HG03520 (cell line): ENCODE data around the gene PTRH1.

Experiments used
- ATAC-seq: cut with Tn5 transposase; IDR thresholded peaks from one replicate; pipeline ENCODE4 v1.9.1; 2021; ENCODE audit warnings: mild to moderate bottlenecking, moderate library complexity; ENCODE audit not compliant: unreplicated experiment

PTRH1 gene

DNA sequence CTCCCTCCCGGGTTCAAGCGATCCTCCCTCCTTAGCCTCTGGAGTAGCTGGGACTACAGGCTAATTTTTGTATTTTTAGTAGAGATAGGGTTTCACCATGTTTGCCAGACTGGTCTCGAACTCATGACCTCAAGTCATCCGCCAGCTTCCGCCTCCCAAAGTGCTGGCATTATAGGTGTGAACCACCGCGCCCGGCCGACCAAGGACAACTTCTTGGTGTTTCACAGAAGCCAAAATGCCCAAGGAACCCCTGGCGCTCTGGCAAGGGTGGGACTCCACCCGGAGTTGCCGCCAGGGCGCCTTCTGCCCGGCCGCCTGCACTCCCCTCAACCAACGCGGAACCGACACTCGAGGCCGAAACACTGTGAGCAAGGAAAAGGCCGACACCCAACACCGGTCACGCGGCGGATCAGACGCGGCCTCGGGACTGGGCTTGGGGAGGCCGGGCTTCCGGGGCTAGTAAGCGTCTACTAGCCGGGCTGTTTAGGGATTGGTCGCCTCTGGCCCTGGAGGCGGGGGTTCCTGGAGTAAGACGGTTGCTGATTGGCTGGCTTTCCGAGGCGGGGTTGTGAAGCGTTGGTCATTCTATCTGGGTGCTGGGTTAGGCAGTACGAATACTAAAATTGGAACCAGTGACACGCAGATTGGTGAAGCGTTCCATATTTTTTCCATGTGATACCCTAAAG, 16.3 kb downstream of the PTRH1 start:
- peak; percentile 81 for ATAC-seq

DNA sequence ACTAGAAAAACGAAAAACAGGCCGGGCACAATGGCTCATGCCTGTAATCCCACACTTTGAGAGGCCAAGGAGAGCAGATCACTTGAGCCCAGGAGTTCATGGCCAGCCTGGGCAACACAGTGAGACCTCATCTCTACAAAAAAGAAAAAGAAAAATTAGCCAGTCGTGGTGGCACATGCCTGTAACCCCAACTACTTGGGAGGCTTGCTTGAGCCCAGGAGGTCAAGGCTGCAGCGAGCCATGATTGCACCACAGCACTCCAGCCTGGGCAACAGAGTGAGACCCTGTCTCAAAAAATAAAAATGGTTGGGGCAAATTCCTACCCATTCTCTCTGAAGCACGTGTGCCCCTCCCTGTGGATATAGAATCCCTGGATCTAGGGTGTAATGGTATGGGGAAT, 17.1 kb downstream of the PTRH1 start:
- ATAC-seq, result no peak

- no peak for ATAC-seq
Observed at GRCh38 chr9:127697575-127697974, 17.9 kb downstream of the PTRH1 start.

DNA sequence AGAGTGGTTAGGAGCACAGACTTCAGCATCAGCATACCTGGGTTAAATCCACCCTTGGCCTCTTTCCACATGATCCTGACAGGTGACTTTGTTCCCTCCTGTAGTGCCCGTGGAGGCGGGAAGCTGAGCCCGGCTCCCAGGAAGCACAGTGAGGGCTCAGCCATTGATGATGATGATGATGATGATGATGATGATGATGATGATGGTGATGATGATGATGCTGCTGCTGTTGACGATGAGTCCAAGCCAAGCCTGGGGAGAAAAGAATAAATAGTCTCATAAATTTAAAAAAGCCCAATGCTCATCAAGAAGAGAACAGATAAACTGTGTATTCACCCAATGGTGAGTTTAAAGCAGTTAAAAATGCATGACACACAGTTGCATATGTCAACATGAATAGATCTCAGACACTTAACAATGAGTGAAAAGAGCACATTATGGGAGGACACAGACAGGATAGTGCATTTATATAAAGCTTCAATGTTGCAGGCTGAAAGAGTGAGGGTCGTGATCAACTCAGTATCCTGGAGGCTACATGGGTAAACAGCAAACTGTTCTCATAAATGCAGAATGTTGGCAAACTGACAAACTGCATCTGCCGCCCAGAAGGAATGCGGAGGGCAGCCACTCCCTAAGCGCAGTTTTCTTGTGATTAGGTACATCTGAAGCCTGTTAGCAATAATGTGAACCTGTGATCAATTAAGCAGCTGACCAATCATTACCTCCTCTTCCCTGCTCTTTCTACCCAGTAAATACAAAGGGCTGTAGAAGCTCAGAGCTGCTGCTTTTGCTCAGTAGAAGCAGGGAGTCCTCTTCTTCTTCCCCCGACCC, 20.4 kb downstream of the PTRH1 start:
- no peak for ATAC-seq

DNA sequence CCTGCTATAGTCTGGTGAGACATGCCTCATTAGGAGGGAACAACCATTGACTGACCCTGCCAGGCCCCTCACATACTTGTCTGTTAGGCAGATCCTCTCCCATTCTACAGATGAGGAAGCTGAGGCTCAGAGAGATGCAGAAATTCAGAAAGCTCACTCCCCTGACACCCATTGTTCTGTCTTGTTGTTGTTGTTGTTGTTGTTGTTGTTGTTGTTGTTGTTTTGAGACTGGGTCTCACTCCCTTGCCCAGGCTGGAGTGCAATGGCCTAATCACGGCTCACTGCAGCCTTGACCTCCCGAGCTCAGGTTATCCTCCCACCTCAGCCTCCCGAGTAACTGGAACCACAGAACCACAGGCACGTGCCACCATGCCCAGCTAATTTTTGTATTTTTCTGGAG, 21.8 kb downstream of the PTRH1 start:
- no peak for ATAC-seq

DNA sequence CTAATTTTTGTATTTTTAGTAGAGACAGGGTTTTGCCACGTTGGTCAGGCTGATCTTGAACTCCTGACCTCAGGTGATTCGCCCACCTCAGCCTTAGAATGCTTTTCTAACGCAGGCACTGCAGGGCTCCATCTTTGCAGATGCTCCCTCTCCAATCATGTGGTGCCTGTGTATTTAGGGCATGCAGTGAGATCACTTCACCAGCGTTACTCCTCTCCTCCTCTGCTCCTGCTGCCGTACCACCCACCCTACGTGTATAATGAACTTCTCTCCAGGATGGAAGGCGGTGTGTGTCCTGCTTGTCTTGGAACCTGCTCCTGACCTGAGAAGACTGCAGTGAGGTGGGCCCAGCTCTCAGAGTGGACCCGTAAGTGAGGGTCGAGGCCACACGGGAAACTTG, 22.3 kb downstream of the PTRH1 start:
- no peak for ATAC-seq

GRCh38 chr9:127692071-127692470, 23.4 kb downstream of the PTRH1 start:
- no peak for ATAC-seq

GRCh38 chr9:127690735-127691134, 24.7 kb downstream of the PTRH1 start:
- no peak for ATAC-seq

- ATAC-seq, result no peak
Observed at GRCh38 chr9:127689329-127690000, 26.0 kb downstream of the PTRH1 start.

GRCh38 chr9:127686461-127687393, 28.7 kb downstream of the PTRH1 start:
- no peak for ATAC-seq

- ATAC-seq, result no peak
Observed at GRCh38 chr9:127684576-127684975, 30.9 kb downstream of the PTRH1 start.

DNA sequence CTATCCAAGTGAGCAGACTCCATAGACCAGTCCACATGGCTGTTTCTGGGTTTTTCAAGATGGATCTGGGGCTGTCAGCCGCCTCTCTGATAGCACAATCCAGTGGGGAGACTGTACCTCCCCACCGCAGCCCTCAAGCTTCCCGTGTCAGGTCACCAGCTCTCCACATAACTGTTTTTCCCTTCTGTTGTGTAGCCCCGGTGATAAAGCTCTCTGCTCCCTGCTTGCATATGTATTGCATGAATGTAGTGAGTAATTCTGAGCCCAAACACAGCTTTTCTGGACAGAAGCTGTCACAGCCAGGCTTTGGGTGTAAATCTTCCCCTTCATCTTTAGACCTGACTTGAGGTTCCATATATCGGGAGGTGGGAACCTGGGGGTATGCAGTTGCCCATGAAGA, 31.7 kb downstream of the PTRH1 start:
- no peak for ATAC-seq

DNA sequence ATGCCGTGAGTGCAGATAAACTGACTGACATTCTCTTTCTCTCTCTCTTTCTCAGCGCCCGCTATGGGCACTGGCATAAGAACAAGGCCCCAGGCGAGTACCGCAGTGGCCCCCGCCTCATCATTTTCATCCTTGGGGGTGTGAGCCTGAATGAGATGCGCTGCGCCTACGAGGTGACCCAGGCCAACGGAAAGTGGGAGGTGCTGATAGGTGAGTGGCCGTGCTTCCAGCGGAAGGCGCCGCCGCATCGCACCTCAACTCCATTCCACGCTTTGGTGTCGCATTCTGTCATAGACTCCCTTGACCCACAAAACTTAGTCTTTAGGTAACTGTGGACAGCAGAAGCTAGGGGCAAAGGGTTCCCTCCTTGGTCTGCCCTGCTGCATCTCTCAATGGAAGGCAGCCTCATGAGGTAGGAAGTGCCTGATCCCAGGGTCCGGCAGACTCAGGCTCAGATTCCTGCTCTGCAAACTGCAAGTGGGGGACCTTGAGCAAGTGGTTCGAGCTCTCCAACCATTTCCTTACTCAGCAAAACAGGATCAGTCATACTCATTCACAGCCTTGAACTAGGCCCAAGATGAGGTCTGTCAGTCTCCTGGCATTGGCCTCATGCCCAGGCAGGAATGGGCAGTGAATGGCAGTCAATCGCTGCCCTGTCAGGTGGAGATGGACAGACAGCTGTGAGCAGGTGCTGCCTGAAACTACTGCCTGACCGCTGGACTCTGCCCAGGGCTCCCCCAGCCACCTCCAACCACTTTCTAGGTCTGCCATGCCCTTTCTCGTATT, 32.9 kb downstream of the PTRH1 start:
- no peak for ATAC-seq

- no peak for ATAC-seq
Observed at GRCh38 chr9:127680846-127681245, 34.6 kb downstream of the PTRH1 start.

- no peak for ATAC-seq
Observed at GRCh38 chr9:127680226-127680625, 35.2 kb downstream of the PTRH1 start.

DNA sequence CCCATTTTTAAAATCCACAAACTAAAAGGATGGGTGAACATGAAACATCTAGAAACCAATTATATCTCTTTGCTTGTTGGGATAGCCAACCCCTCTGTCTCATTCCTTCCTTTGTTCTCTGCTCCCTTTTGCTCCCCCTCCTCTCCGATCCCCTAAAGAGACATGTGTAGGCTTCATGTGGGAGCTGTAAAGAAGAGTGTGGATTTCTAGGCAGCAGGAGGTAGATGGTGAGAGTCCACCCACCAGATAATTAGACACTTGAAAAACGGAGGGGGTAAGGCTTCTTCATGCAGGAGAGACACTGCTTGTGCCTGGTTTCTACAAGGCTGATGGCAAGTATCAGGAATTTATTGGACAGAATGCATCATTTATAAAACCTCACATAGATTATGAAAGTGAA, 36.0 kb downstream of the PTRH1 start:
- ATAC-seq, result no peak

DNA sequence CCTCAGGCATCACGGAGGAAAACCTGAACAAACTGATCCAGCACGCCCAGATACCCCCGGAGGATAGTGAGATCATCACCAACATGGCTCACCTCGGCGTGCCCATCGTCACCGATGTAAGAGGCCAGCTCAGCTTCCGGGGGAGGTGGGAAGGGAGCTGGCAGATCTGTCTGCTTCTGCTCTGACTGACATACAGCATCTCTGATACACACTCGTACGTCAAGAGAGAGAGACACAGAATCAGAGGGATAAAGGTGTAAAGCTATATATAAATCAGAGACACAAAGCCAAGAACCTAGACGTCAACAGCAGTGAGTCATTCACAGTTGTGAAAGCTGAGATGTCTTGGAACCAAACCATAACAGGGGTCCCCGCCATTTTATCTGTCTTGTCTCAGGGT, 38.8 kb downstream of the PTRH1 start:
- no peak for ATAC-seq

DNA sequence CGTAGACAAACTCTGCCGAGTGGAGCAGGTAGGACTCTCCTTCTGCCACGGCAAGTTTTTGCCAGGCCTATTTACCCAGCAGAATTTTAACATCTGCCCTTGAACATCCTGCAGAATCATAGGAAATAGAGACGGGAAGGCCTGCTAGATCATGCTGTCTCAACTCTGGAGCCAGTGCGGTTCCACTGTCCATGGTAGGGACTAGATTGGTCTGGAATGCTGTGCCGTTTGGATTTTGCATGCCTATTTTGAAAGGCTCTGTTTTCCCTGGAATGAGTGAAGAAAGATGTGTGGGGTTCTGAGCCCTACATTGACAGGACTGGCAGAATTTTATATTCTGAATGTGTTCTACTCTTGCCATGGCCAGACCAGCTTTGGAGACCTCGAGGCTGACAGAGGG, 42.2 kb downstream of the PTRH1 start:
- no peak for ATAC-seq

- ATAC-seq, result no peak
Observed at GRCh38 chr9:127667906-127668305, 47.6 kb downstream of the PTRH1 start.
